Kidney tubule cell (primary cell): ENCODE measurements around the gene PSME2.
A peak's percentile ranks its signal among the peaks of the same experiment; 100 is the strongest.

Source experiments
- DNase-seq: peaks from one replicate; pipeline ENCODE4 v3.0.0-alpha.2; 2018; ENCODE audit warnings: low spot score

Gene PSME2, protein sequence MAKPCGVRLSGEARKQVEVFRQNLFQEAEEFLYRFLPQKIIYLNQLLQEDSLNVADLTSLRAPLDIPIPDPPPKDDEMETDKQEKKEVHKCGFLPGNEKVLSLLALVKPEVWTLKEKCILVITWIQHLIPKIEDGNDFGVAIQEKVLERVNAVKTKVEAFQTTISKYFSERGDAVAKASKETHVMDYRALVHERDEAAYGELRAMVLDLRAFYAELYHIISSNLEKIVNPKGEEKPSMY

DNA sequence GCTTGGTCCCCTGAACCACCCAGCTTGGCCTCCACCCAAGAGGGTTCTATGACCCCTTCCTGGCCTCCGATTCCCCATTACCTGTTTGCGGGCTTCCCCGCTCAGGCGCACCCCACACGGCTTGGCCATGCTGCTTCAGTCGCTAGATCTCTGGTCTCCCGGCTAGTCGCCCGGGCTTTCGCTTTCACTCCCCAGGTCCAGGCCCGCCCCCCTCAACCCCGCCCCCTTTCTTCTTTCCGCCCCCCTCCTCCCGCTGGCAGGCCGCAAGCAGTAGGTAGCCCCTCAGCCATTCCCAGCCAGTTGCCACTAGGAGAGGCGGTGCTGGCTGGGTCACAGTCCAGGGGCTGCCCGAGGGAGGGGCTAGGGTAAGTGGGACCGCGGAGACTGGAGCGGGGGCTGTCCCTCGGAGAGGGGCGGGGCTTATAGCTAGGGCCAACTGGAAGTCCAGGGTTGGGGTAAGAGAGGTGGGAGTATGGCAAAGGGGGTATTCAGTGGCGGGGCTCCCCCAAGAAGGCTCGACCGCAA is at the start of gene PSME2:
Gene PSME2, minus strand, starts transcription at position 158 of the 525 bp plus-strand sequence. Its CDS starts 29 bp downstream, at position 129.
- DNase-seq: peak; percentile 99

DNA sequence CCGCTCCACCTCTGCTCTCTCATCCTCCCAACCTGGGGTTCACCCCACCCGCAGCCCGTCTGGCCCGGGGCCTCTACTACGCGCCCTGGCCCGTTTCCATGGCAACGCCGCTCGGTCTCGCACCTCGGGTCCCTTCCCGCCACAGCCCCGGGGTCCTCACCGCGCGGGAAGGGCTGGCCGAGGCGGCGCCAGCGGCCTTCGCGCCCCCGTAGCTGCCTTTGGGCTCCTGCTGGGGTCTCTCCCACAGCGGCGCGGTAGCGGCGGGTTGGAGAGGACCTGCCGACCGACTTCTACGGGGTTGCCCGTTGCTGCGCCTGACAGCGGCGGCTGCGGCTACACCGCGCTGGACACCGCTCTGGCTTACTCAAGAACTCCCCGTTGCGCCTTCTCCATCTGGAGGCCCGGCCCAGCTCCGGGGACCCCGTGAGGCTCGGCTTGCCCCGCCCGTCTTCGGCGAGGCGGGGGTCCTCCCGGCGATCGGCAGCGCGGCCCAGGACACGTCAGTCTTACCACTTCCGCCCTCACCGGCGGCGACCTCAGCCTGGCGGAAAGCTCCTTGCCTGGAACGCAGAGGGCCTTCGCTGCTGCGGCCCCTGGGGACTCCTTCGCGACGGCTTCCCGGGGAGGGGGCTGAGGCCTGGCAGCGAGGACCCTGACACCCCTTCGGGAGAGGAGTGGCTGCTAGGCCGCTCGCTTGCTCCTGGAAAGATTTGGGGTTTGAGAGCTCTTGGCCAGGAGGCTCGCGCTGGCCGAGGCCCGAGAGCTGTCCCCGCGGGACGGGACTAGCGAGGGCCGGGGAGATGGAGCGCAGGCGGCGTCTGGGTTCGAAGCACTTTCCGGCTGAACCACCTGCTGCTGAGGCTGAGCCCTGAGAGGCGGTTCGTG is 49.0 kb upstream of the PSME2 start, which contains the start of gene TM9SF1:
Gene TM9SF1, minus strand, starts transcription at position 256 of the 885 bp plus-strand sequence. CDS start 422 bp downstream, outside the sequence.
- DNase-seq: peak; percentile 91

- no peak for DNase-seq
Measured at GRCh38 chr14:24194873-24195185, 48.4 kb upstream of the PSME2 start.

DNA sequence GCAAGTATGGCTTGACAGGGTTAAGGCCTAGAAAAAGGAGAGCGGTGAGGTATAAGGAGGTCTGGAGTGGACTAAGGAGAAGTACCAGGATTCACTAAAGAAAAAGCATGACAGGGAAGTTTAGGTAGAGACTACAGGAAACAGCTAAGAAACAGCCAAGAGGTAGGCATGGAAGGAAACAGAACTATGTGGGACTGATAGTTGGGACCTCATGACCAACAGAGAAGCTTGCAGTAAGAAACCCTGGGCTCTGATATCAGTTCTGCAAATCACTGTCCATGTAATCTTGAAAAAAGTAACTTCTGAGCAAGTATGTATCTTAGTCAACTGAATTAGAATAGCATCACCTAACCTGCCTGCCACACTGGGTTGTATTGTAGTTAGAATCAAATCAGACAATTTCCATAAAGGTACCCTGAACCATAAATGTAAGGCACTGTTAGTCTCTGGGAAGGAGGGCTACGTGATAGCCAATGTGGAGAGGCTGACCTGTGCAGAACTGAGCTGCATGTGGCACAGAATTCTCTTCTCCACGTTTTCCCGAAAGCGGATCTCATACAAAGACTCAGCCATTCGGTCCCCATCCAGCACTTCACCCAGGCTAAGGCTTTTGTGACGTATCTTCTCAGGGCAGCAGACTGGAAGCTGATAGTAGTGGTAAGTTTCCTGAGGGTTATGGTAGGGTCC is 47.9 kb upstream of the PSME2 start:
- DNase-seq: no peak

DNA sequence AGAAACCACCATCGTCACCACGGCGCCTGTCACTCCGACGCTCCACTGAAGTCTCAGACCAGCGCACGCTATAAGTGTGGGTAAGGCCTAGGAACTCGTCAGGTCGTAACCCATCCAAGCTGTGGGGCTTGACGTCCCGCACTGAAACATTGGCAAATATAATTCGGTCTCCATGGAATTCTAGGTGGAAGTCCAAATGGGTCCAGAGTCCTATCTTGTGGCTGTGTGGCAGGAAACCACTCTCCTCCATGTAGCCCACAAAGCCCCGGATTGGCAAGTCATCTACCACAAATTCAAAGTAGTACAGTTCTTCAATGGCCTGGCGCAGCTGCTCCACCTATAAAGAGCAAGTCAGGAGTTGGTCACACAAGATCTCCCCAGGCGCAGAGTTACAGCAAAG is 46.5 kb upstream of the PSME2 start:
- no peak for DNase-seq

- DNase-seq: no peak
Measured at GRCh38 chr14:24190416-24190815, 44.0 kb upstream of the PSME2 start.

DNA sequence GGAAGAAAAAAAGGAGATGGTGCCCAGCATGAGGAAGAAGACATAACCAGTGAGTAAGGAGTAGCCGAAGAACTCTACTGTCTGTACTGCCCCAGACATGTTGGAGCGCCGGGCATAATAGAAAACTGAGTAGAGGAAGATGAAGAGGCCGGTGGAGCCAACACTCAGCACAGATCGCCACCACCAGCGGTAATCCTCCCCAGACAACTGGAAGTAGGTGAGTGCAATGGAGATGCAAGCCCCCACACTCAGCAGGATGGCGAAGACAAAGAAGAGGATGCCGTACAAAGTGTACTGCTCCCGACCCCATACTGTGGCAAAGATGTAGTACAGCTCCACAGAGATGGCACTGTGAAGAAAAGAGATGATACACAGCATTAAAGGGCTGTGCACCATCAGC is 43.0 kb upstream of the PSME2 start:
- no peak for DNase-seq

- no peak for DNase-seq
Measured at GRCh38 chr14:24189059-24189375, 42.6 kb upstream of the PSME2 start.

GRCh38 chr14:24188251-24189058 is 42.0 kb upstream of the PSME2 start, which contains the start of gene IPO4:
IPO4 (minus strand) TSS chr14:24188816; CDS start chr14:24188787, 29 bp downstream.
- DNase-seq: peak; percentile 97

DNA sequence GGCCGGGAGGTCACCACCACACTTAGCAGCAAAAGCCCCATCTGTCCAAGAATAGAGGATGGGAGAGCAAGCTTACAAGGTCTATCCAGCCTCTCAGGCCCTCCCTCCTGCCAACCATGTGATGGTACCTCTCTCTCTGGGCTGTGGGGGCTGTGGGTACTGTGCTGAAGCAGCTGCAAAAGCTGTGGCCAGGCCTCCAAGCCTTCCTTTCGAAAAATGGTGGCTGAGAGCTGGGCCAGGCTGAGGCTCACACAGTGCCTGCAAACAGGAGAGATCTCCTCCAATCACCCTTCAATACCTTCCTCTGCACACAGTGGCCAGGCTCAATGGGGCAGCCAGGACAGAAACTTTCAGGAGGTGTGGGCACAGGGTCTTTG is 41.1 kb upstream of the PSME2 start:
- no peak for DNase-seq

DNA sequence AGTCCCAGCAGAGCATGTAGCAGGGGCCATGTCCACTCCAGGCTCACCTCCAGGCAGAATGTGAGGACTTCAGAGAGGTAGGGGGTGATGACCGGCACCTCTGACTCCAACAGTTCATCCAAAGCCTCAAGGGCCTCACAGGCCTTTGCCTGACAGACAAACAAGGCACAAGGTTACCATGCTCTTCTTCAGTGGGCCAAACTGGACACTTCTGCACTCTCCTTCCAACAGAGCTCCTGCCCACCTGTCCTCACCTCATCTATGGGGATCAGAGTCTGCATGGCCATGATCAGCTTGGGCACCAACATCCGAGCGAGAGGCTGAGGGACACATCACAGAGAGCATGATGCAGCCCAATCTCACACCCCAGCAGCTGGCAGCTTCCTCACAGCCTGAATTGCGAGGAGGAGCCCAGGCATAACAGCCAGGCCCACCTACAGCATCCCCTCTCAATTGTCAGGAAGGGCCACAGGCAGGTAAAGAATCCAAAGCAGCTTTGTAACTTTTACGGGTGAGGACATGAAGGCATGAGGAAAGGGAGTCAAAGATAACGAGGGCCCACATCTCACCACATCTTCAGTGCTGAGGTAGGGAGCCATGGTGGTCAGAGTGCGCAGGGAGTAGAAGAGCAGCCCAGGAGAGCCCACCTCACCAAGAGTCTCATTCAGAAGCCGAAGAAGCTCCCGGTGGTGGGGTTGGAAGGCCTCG is 40.6 kb upstream of the PSME2 start:
- no peak for DNase-seq

GRCh38 chr14:24185741-24186140 is 39.3 kb upstream of the PSME2 start:
- DNase-seq: no peak

DNA sequence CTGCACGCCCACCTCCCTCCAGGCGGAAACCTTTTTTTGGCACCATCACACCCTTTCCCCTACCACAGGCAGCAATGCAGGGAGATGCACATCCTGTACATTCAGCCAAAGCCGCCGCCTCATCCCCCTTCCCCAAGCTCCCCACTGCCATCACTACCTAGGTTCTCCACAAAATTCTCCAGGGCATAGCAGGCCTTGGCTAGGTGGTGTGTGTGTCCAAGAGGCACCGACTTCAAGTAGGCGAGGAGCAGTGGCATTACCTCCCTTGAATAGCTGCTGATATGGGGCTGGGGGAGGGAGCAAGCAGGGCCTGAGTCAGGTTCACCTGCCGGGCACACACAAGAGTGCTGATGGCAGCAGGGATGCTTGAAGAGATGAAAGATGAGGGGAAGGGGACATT is 38.6 kb upstream of the PSME2 start:
- DNase-seq: no peak

DNA sequence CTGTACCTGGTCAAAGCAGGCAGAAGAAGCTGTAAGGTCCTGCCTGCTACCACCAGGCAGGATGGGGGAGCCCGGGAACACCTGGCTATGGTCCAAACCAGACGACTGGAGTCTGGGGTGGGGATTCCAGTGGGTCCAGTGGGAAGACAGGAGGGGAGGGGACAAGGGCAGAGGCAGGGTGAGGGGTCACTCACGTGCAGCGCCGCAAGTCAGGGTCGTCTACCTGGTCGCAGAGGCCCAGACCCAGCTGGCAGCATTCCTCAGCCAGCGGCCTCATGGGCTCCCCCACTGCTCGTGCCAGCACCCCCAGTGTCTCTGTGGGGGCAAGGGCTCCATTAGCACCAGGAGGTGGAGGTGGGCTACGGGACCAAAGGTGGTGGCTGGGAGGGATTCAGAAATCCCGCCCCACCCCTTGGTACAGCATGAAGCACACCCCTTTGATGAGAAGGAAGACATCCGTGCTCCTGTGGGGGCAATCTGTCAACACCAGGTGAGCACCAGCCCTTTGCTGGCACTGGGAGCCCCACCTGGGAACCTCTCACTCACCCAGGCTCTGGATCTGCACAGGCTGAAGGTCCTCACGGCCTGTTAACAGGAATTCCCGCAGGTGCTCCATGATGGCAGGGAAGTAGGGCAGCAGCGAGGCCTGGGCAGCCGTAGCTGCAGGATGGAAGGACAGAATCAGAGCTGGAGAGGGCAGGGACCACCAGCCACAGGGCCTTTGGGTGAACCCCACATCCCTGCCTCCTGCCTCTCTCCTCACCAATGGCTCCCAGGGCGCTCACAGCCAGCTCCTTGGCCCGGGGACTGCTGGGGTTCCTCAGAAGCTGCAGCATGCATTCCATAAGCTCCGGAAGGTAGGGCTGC is 37.9 kb upstream of the PSME2 start:
- no peak for DNase-seq

- DNase-seq: no peak
Measured at GRCh38 chr14:24183014-24183481, 36.6 kb upstream of the PSME2 start.

- no peak for DNase-seq
Measured at GRCh38 chr14:24182110-24182882, 35.9 kb upstream of the PSME2 start.

DNA sequence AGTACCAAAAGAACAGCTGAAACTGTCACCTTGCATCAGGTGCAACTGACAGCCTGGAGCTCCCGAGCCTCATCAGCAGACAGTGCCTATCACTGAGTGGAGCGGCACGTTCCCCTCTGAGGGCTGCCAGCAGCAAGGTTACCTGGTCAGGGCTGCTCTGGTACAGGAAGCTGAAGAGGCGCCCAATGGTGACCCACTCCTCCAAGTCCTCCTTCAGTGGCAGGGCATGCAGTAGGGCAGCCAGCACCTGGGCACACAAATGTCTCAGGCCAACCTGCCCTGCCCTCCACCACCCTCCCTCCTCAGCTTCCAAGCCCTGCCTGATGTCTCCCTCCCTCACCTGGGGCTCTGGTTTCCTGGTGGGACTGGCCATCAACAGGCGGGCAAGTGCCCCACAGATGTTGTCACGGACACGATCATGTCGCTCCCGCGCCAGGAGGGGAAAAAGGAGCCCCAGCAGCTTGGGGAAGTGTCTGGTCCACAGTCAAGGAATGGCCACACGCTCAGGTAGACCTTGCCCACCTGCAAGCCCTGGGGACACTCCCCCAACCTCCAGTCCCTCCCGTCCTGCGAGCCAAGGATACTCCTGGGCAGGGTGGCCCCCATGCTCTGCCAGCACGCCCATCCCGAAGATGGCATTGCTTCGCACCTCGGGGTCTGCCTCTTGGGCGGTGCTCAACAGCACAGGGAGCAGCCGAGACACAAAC is 35.1 kb upstream of the PSME2 start:
- no peak for DNase-seq

DNA sequence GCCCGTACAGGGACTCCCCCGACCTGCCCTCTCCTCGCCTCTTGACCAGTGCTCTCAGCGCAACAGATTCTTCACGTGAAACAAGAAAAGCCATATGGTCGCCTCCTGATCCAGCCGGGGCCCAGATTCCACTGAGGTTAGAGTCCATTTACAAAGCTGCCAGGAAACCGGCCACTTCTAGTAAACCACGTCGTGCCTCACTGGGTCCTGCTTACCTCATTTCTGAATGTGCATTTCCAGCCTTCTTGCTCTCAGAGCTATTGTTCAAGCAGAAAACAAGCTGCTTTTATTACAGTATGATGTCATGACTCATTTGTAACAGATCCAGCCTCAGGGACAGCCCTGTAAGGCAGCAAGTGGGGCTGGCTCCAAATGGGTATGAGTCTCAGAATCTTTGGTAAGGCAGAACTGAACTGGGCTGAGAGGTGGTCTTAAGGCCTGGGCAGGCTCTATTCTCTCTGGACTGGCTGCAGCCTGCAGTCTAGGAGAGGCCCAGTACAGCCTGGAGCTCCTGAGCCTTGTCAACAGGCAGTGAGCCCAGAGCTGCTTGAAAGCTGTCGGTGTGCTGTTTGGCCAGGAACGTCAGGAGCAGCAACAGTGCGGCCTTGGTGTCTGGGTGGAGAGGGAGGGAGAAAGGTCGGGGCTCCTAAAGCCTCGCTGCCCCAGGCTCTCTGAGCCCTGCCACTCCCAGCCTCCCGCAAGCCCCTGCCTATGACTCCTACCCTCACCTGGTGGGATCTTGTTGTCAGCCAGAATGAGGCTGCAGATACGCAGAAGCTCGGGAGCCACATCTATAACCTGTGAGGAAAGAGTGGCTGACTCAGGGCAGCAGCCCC is 33.8 kb upstream of the PSME2 start:
- peak; percentile 95 for DNase-seq
